Panc1 (cell line): ENCODE results near the gene RACK1. TPM values are rescaled to one million over a fixed set of nuclear protein-coding genes. Genes with fewer than 3 reads are reported as not detected.

ENCODE experiments used
- ATAC-seq: fragments of 200-7000 bp; cut with Tn5 transposase; 2 replicates; pipeline ENCODE4 v1.9.1; 2020; ENCODE audit warnings: mild to moderate bottlenecking, moderate library complexity
- BruUV-seq: library from RNA; stranded (reverse); fragments of 400-500 nt; replicated peaks from 2 replicates; lab custom pipeline; 2021; lab: Mats Ljungman, UMichigan
- CTCF ChIA-PET: fragments of 300-600 bp; sonication (Branson Sonifier 250); formaldehyde crosslinking; loops from one replicate; lab custom pipeline; 2022; ENCODE audit warnings: antibody characterized with exemption; lab: Charles Lee
- POLR2A ChIA-PET: fragments of 300-600 bp; sonication (Branson Sonifier 250); formaldehyde crosslinking; loops from one replicate; lab custom pipeline; 2022; ENCODE audit warnings: antibody characterized with exemption; lab: Charles Lee
- DNase-seq: peaks from one replicate; pipeline ENCODE4 v3.0.0-alpha.2; 2010; ENCODE audit warnings: low read depth, low spot score
- H3K27ac ChIP-seq: 2 replicates; pipeline ENCODE4 v1.5.1; 2011; ENCODE audit warnings: mild to moderate bottlenecking, low read length, inconsistent platforms
- H3K27me3 ChIP-seq: fragments of 200-500 bp; sonication (Bioruptor generic); 2 replicates; pipeline ENCODE4 v1.6.0; 2014; ENCODE audit warnings: low read length, inconsistent platforms; ENCODE audit not compliant: control insufficient read depth, insufficient read depth
- H3K36me3 ChIP-seq: fragments of 200-500 bp; sonication (Bioruptor generic); 2 replicates; pipeline ENCODE4 v1.5.1; 2014; ENCODE audit warnings: inconsistent platforms, mild to moderate bottlenecking, low read length, moderate library complexity; ENCODE audit not compliant: control insufficient read depth, insufficient read depth
- H3K4me1 ChIP-seq: 2 replicates; pipeline ENCODE4 v1.5.1; 2011; ENCODE audit warnings: inconsistent platforms, mild to moderate bottlenecking, low read length, moderate library complexity; ENCODE audit not compliant: control insufficient read depth, insufficient read depth
- H3K4me3 ChIP-seq, 2 experiments: 2 replicates each; pipeline ENCODE4 v1.5.1; 2011 to 2012; ENCODE audit warnings: low read depth in 2 of 2, low read length in 2 of 2, mild to moderate bottlenecking in 2 of 2, inconsistent platforms in 1 of 2, moderate library complexity in 1 of 2
- H3K9me3 ChIP-seq: fragments of 200-500 bp; sonication (Bioruptor generic); 2 replicates; pipeline ENCODE4 v1.5.1; 2014; ENCODE audit warnings: low read depth, mild to moderate bottlenecking, inconsistent platforms, low read length, moderate library complexity; ENCODE audit not compliant: control insufficient read depth, insufficient read depth
- SIN3A ChIP-seq: IDR thresholded peaks from 2 replicates; pipeline ENCODE4 v1.6.1; 2012; ENCODE audit warnings: low read depth, mild to moderate bottlenecking, low read length, moderate library complexity, borderline replicate concordance; ENCODE audit not compliant: insufficient read depth
- TCF7L2 ChIP-seq: IDR thresholded peaks from 2 replicates; pipeline ENCODE4 v1.6.1; 2011; ENCODE audit warnings: mild to moderate bottlenecking, low read depth, low read length, inconsistent platforms
- in situ Hi-C: cut with HindIII; loops from 2 replicates; pipeline ENCODE4 v1.10.0; 2016; ENCODE audit warnings: low sequenced_read_pairs, low pct_unique_long_range_greater_than_20kb
- intact Hi-C: fragments of 100-400 bp; cut with micrococcal nuclease; formaldehyde crosslinking; loops from one replicate; pipeline ENCODE4 v1.10.0; 2022; ENCODE audit not compliant: unreplicated experiment
- total RNA-seq: library from RNA; stranded (reverse); gene quantifications from one replicate; pipeline ENCODE4 v1.2.1, GENCODE V29; 2021; ENCODE audit not compliant: unreplicated experiment
- TF ChIP-seq, protein P1 (sequence below), 2 experiments: IDR thresholded peaks; 2 replicates each; pipeline ENCODE4 v1.6.1; 2011 to 2012; ENCODE audit warnings: low read depth in 2 of 2, control low read depth in 1 of 2, low read length in 1 of 2, mild to moderate bottlenecking in 1 of 2, moderate library complexity in 1 of 2; ENCODE audit not compliant: insufficient read depth in 1 of 2
- TF ChIP-seq, protein P2 (sequence below): fragments of 450-650 bp; IDR thresholded peaks from 2 replicates; pipeline ENCODE4 v1.5.1; 2017; ENCODE audit warnings: mild to moderate bottlenecking

The RACK1 gene
- total RNA-seq, 1 experiment from 2014 or later, result 1,623 TPM

DNA sequence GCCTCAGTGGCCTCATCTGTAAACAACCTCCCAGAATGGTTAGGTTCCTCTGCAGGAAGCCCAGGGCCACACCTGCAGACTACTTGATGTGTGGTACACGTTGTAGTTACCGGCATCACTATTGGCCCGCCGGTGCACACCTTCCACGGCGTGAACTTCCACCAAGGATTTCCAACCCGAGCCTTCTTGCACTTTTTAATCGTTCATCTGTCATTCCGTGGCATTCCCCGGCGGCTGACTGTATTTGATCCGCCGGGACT, 26.0 kb downstream of the RACK1 start:
- Histone ChIP-seq H3K27ac (peak overlapping the region; percentile 58), H3K27me3 (no peaks in the 10 kb centered on the region), H3K9me3 (no peaks in the 10 kb centered on the region), H3K4me3 (peak overlapping the region; percentile 65 to 94), H3K36me3 (no peaks in the 10 kb centered on the region), H3K4me1 (peaks cover 8% of the 10 kb centered on the region)
- ATAC-seq (peak; percentile 19), DNase-seq (no peak)
- CTCF ChIA-PET, result no interaction called here
- POLR2A ChIA-PET, result no interaction called here
- intact Hi-C loops, result no loop called here
- no TSS peak for BruUV-seq
- in situ Hi-C loops, result no loop called here
- no peak for TF ChIP-seq SIN3A
- TF ChIP-seq, protein P1, sequence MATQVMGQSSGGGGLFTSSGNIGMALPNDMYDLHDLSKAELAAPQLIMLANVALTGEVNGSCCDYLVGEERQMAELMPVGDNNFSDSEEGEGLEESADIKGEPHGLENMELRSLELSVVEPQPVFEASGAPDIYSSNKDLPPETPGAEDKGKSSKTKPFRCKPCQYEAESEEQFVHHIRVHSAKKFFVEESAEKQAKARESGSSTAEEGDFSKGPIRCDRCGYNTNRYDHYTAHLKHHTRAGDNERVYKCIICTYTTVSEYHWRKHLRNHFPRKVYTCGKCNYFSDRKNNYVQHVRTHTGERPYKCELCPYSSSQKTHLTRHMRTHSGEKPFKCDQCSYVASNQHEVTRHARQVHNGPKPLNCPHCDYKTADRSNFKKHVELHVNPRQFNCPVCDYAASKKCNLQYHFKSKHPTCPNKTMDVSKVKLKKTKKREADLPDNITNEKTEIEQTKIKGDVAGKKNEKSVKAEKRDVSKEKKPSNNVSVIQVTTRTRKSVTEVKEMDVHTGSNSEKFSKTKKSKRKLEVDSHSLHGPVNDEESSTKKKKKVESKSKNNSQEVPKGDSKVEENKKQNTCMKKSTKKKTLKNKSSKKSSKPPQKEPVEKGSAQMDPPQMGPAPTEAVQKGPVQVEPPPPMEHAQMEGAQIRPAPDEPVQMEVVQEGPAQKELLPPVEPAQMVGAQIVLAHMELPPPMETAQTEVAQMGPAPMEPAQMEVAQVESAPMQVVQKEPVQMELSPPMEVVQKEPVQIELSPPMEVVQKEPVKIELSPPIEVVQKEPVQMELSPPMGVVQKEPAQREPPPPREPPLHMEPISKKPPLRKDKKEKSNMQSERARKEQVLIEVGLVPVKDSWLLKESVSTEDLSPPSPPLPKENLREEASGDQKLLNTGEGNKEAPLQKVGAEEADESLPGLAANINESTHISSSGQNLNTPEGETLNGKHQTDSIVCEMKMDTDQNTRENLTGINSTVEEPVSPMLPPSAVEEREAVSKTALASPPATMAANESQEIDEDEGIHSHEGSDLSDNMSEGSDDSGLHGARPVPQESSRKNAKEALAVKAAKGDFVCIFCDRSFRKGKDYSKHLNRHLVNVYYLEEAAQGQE (IDR thresholded peaks at IDR 0.05; ENCODE audit: insufficient read depth in 1 of 2, low read depth in 2 of 2, low read length in 1 of 2), result no peak
- TF ChIP-seq, protein P2, sequence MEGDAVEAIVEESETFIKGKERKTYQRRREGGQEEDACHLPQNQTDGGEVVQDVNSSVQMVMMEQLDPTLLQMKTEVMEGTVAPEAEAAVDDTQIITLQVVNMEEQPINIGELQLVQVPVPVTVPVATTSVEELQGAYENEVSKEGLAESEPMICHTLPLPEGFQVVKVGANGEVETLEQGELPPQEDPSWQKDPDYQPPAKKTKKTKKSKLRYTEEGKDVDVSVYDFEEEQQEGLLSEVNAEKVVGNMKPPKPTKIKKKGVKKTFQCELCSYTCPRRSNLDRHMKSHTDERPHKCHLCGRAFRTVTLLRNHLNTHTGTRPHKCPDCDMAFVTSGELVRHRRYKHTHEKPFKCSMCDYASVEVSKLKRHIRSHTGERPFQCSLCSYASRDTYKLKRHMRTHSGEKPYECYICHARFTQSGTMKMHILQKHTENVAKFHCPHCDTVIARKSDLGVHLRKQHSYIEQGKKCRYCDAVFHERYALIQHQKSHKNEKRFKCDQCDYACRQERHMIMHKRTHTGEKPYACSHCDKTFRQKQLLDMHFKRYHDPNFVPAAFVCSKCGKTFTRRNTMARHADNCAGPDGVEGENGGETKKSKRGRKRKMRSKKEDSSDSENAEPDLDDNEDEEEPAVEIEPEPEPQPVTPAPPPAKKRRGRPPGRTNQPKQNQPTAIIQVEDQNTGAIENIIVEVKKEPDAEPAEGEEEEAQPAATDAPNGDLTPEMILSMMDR, result no peak

DNA sequence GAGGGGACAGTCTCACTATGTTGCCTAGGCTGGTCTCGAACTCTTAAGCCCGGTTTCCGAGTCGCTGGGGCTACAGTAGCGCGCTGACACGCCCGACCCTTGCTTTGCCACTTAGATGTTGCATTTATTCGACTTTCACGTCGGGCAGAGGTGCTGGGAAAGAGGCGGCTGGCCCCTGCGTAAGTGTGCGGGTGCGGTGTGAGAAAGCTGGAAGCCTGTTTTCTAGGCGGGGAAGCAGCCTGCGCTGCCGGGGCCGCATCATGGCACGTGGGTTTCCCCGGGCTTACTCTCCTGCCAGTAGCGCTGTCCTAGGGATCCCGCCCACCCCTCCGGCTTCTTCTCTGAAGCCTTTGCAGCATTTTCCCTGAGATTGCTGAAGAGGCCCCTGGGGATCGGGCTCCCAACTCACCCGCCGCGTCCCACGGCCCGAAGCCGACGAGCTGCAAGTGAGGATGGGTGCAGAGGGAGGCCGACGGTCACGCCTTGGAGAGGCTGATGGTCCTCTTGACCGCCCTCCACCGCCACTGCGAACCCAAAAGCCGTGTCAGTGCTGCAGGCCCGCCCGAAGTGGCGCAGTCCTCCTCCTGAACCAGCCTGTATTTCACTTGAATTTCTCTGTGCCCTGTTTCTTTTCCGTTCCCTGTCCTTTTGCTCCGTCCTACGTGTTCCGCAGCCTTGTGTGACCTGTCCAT, 26.4 kb downstream of the RACK1 start:
- in situ Hi-C loops, result no loop called here
- Histone ChIP-seq H3K27me3 (no peaks in the 10 kb centered on the region), H3K4me1 (peaks cover 8% of the 10 kb centered on the region), H3K9me3 (no peaks in the 10 kb centered on the region), H3K36me3 (no peaks in the 10 kb centered on the region), H3K4me3 (peak overlapping the region; percentile 65 to 94), H3K27ac (peak overlapping the region; percentile 58)
- TF ChIP-seq, protein P1 (IDR thresholded peaks at IDR 0.05; ENCODE audit: insufficient read depth in 1 of 2, low read depth in 2 of 2, low read length in 1 of 2), result no peak
- TF ChIP-seq, protein P2, result no peak; the same call in 1 of the 2 replicates
- TF ChIP-seq TCF7L2 (no peak), SIN3A (peak; percentile 67; the same call in 1 of the 2 replicates)
- no TSS peak for BruUV-seq
- CTCF ChIA-PET, result no interaction called here
- intact Hi-C loops, result no loop called here
- DNase-seq (no peak), ATAC-seq (peak; percentile 33)
- POLR2A ChIA-PET, result no interaction called here
